ENCODE results near the gene SLC25A45. TPM values are rescaled to one million over a fixed set of nuclear protein-coding genes. Genes with fewer than 3 reads are reported as not detected.

The SLC25A45 gene
- total and polyA plus RNA-seq, 2 experiments from 2014 or later: 0.10 to 0.74 TPM

- ATAC-seq (no peak), DNase-seq (ENCODE audit: low spot score) (no peak)
- Mint-ChIP-seq H3K27me3 (ENCODE audit: insufficient read depth, low read depth, poor library complexity) (peaks cover 6% of the 10 kb centered on the region), H3K4me1 (peaks cover 6% of the 10 kb centered on the region), H3K4me3 (no peak overlapping the region), H3K27ac (no peak overlapping the region), H3K9me3 (no peaks in the 10 kb centered on the region), H3K36me3 (ENCODE audit: low read depth) (peaks cover 9% of the 10 kb centered on the region; the same call in 2 of the 3 replicates)
- H3K36me3 ChIP-seq (ENCODE audit: insufficient read depth): no peaks in the 10 kb centered on the region
- TF ChIP-seq CREB1 (CRISPR knock-in tag; IDR thresholded peaks at IDR 0.05; ENCODE audit: low read depth) (no peak), ZNF462 (CRISPR knock-in tag; IDR thresholded peaks at IDR 0.05) (no peak), EZH2phosphoT487 (IDR thresholded peaks at IDR 0.05; ENCODE audit: unreplicated experiment) (no peak), ZNF114 (CRISPR knock-in tag; IDR thresholded peaks at IDR 0.05) (no peak), REST (IDR thresholded peaks at IDR 0.05; ENCODE audit: unreplicated experiment) (no peak), EZH2 (IDR thresholded peaks at IDR 0.05; ENCODE audit: low read depth, unreplicated experiment) (no peak), STAT1 (IDR thresholded peaks at IDR 0.05; ENCODE audit: unreplicated experiment) (no peak), ZNF331 (CRISPR knock-in tag; IDR thresholded peaks at IDR 0.05; ENCODE audit: low read depth) (no peak), NANOG (IDR thresholded peaks at IDR 0.05; ENCODE audit: borderline replicate concordance) (no peak), POLR2AphosphoS5 (IDR thresholded peaks at IDR 0.05; ENCODE audit: low read depth) (no peak), JUNB (IDR thresholded peaks at IDR 0.05; ENCODE audit: unreplicated experiment) (no peak), CTCF (conservative IDR thresholded peaks at IDR 0.05; ENCODE audit: low read depth in 2 of 2) (no peak), ETS1 (IDR thresholded peaks at IDR 0.05) (no peak)
- H3K4me1 ChIP-seq (ENCODE audit: insufficient read depth): no peaks in the 10 kb centered on the region
- H2AFZ ChIP-seq: no peak overlapping the region
- H3K9me2 ChIP-seq (ENCODE audit: insufficient read depth): no peaks in the 10 kb centered on the region
- no peaks in the 10 kb centered on the region for H3K27me3 ChIP-seq (ENCODE audit: insufficient read depth)
- H3F3A ChIP-seq (replicated peaks; ENCODE audit: low read depth): no peaks in the 10 kb centered on the region
- no peaks in the 10 kb centered on the region for H3K79me2 ChIP-seq (replicated peaks; ENCODE audit: insufficient read depth)
- no peak overlapping the region for H3K27ac ChIP-seq (ENCODE audit: low read depth)
- no peak overlapping the region for H3K4me3 ChIP-seq
- H3K4me2 ChIP-seq: no peak overlapping the region
- no peaks in the 10 kb centered on the region for H4K20me1 ChIP-seq (replicated peaks; ENCODE audit: insufficient read depth)
Measured at GRCh38 chr11:65395961-65396530, 13.6 kb upstream of the SLC25A45 start.

Measured in GM23338 (cell line).